Mucosa of stomach (tissue), 1 donor: ENCODE measurements around the gene POLR2F.

ENCODE experiments used
- H3K27me3 ChIP-seq: one replicate; pipeline ENCODE4 v1.7.0; 2013; ENCODE audit warnings: mild to moderate bottlenecking, low read length; ENCODE audit not compliant: control insufficient read depth, insufficient read depth
- H3K36me3 ChIP-seq: one replicate; pipeline ENCODE4 v1.7.0; 2013; ENCODE audit warnings: low read length; ENCODE audit not compliant: control insufficient read depth, insufficient read depth
- H3K4me1 ChIP-seq: one replicate; pipeline ENCODE4 v1.7.0; 2013; ENCODE audit warnings: mild to moderate bottlenecking, low read length; ENCODE audit not compliant: control insufficient read depth, insufficient read depth
- H3K4me3 ChIP-seq: one replicate; pipeline ENCODE4 v1.7.0; 2013; ENCODE audit warnings: low read length
- H3K9ac ChIP-seq: one replicate; pipeline ENCODE4 v1.7.0; 2013; ENCODE audit warnings: mild to moderate bottlenecking, low read length, moderate library complexity
- H3K9me3 ChIP-seq: one replicate; pipeline ENCODE4 v1.7.0; 2013; ENCODE audit warnings: mild to moderate bottlenecking, low read length, moderate library complexity; ENCODE audit not compliant: control insufficient read depth
- donor health status: Pancreatic carcinoma.

The POLR2F gene

DNA sequence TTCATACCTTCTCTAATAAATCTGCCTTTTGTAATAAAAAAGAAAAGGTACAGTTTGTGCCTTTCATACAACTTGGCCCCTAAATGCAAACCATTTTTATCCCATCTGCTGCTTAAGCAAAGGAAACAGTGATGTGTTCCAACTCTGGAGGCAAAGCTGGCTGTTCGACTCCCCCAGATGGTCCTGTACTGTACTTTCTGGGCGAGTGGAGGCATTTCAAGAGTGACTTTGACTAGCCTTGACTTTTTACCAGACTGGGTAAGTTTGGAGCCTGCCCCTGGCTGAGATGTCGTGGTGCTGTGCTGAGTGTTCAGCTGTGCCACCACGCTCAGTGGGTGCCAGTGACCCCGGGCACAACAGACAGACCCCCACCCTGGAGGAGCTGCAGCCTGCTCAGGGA is 37.2 kb upstream of the POLR2F start:
- Histone ChIP-seq H3K9ac (no peak overlapping the region), H3K4me1 (peaks cover 4% of the 10 kb centered on the region), H3K27me3 (no peaks in the 10 kb centered on the region), H3K4me3 (no peak overlapping the region), H3K36me3 (no peaks in the 10 kb centered on the region), H3K9me3 (no peaks in the 10 kb centered on the region)

DNA sequence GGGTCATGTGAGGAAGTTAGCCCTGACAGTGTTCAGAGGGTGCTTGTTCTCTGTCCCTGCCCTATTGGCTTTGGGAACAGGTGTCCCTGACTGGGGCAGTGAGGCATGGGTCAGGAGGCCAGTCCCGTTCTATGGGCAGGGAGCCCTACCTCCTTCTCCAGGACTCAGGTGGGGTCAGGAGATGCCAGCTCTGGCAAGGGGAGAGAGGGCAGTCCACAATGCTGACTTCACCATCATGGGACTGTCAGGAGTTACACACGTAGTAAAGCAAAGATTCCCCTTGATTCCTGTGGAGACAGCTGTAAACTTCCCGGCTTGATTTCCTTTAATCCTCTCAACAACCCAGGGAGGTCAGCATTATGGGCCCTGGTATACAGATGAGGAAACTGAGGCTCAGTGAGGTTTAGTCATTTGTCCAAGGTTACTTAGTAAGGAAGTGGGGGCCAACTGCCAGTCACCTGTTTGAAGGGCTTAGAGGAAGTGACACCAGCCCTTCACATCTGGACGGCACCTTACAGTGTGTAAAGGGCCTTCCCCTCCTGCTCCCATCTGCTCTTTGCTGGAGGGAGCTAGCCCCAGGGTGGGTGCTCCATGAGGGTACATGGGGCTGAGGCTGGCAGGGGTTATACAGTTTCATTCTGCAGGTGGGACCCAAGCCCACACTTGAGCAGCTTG is 35.5 kb upstream of the POLR2F start:
- H3K4me1 ChIP-seq, result no peaks in the 10 kb centered on the region
- no peak overlapping the region for H3K4me3 ChIP-seq
- no peaks in the 10 kb centered on the region for H3K9me3 ChIP-seq
- no peaks in the 10 kb centered on the region for H3K27me3 ChIP-seq
- no peaks in the 10 kb centered on the region for H3K36me3 ChIP-seq
- H3K9ac ChIP-seq, result no peak overlapping the region

DNA sequence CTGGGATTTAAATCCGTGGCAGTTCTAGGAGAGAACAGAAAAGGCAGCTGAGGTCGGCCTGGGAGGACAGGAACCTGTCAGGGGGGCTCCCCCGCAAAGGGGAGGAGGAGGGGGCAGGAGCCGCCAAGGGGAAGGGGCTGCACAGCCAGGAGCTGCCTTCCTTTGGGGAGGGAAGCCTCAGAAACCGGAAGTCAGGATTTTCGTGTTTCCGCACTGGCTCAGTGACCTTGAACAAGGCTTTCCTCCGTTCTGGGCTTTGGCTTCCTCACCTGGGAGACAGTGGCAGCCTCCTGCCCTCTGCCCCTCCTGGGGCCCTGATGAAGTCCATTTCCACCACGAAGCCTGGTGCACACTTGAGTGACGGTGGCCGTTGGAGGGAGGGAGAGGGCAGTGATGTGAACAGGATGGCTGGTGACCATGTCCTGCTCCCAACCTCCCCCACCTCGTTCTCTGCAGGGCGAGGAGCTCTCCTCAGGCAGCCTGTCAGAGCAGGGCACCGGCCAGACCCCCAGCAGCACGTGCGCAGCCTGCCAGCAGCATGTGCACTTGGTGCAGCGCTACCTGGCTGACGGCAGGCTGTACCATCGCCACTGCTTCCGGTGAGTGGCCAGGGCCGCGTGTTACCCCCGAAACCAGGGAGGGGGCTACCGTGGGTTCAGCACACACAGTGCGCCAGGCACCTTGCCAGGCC is 34.8 kb upstream of the POLR2F start:
- peaks cover 6% of the 10 kb centered on the region for H3K4me1 ChIP-seq
- H3K4me3 ChIP-seq, result no peak overlapping the region
- H3K36me3 ChIP-seq, result no peaks in the 10 kb centered on the region
- no peaks in the 10 kb centered on the region for H3K27me3 ChIP-seq
- H3K9me3 ChIP-seq, result no peaks in the 10 kb centered on the region
- no peak overlapping the region for H3K9ac ChIP-seq

DNA sequence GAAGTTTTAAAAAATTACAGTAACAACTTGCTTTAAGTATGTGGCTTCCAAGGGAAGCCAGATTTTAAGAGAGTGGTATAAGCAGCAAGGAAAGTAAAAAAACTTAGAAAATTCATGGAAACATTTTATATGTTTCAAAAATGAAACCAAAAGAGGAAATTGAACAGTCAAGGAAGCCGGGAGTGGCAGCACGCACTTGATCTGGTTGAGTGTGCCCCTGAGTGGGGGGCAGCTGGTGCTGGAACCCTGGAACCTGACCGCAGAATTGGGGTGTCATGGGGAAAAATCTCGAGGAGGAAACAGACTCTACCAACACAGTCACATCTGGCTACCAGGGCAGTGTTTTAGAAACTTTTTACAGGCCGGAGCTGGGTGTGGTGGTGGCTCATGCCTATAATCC is 33.4 kb upstream of the POLR2F start:
- no peak overlapping the region for H3K4me3 ChIP-seq
- no peaks in the 10 kb centered on the region for H3K9me3 ChIP-seq
- no peaks in the 10 kb centered on the region for H3K36me3 ChIP-seq
- no peaks in the 10 kb centered on the region for H3K27me3 ChIP-seq
- no peak overlapping the region for H3K9ac ChIP-seq
- H3K4me1 ChIP-seq, result peaks cover 20% of the 10 kb centered on the region

DNA sequence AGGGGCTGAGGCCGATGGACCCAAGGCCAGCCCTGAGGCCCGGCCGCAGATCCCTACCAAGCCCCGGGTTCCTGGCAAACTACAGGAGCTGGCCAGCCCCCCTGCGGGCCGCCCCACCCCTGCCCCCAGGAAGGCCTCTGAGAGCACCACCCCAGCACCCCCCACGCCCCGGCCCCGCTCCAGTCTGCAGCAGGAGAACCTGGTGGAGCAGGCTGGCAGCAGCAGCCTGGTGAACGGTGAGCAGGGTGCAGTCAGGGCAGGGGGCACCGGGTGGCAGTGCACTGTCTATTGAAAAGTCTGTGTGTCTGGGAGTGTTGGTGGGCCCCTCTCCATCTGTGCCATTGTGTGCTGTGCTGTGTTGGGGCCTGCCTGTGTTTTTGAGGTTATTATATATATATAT is 31.3 kb upstream of the POLR2F start:
- peaks cover 8% of the 10 kb centered on the region for H3K36me3 ChIP-seq

DNA sequence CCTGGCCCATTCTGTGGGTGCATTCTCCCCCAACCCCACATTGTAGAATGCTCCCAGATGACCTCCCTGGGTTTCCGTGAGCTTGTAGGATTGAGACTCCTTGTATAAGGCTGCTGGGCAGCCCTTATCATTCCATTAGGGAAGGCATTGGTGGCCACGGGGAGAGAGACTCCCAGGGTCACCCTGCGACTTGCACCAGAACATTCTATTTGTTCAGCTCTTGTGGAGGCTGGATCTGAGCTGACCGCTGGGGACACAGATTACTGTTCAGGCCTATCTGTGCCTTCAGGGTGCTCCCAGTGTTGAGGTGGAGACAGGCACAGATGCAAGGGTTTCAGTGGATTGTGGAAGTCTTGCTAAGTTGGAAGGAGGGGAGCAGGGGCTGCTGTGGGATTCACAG is 29.6 kb upstream of the POLR2F start:
- Histone ChIP-seq H3K4me1 (peaks cover 23% of the 10 kb centered on the region), H3K9me3 (no peaks in the 10 kb centered on the region), H3K36me3 (peaks cover 8% of the 10 kb centered on the region), H3K4me3 (no peak overlapping the region), H3K27me3 (no peaks in the 10 kb centered on the region), H3K9ac (no peak overlapping the region)

More for the DNA sequence above, 31.3 kb upstream of the POLR2F start:
- H3K4me1 ChIP-seq, result peaks cover 23% of the 10 kb centered on the region
- H3K27me3 ChIP-seq, result no peaks in the 10 kb centered on the region
- H3K9me3 ChIP-seq, result no peaks in the 10 kb centered on the region
- H3K4me3 ChIP-seq, result no peak overlapping the region
- no peak overlapping the region for H3K9ac ChIP-seq

DNA sequence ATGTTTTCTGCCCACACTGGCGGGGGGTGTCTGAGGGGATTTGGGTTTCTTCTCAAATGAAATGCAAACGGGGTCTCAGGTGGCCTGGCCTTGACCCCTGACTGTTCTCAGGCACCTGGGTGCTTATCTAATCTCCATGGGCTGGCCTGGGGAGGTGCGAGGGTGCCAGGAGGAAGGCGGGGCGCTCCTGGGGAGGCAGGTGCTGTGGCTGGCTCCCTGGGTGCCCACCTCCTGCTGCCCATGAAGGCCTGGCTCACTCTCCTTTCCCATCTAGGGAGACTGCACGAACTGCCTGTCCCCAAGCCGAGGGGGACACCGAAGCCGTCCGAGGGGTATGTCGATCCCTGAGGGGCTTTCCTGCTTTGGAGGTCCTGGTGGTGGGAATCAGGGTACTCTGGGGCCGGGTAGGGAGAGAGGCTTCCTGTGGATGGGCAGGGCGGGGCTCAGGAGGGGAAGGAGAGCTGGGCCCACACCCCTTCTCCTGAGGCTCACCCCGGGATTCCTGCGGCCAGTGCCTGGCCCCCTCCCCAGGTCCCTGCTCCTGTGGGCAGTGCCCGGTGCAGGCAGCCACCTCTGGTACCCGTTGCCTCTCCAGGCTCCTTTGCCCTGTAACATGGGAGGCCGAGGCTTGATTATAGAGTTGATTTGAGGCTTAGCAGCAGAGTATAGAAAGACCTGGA is 29.0 kb upstream of the POLR2F start:
- H3K9ac ChIP-seq, result peak overlapping the region; percentile 17
- H3K36me3 ChIP-seq, result peaks cover 8% of the 10 kb centered on the region
- peaks cover 29% of the 10 kb centered on the region for H3K4me1 ChIP-seq
- no peak overlapping the region for H3K4me3 ChIP-seq
- no peaks in the 10 kb centered on the region for H3K9me3 ChIP-seq
- no peaks in the 10 kb centered on the region for H3K27me3 ChIP-seq

DNA sequence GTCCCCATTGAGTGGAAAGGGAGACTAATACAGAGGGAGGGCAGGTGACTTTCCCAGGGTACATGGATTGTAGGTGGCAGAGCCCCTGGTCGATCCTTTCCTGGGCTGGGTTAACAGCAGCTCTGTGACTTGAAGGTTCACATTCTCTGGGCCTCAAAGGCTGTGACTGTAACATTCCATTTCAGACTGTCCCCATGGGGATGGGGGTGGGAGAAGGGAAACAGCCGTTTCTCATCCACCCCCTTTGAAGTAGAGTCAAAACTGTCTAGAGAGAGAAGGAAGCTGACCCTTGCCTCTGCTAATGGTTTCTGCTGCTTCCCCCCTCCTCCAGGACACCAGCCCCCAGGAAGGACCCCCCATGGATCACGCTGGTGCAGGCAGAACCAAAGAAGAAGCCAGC is 28.2 kb upstream of the POLR2F start:
- H3K4me1 ChIP-seq, result peaks cover 37% of the 10 kb centered on the region
- H3K4me3 ChIP-seq, result no peak overlapping the region
- H3K9ac ChIP-seq, result no peak overlapping the region
- H3K9me3 ChIP-seq, result no peaks in the 10 kb centered on the region
- H3K36me3 ChIP-seq, result peaks cover 8% of the 10 kb centered on the region
- H3K27me3 ChIP-seq, result no peaks in the 10 kb centered on the region

DNA sequence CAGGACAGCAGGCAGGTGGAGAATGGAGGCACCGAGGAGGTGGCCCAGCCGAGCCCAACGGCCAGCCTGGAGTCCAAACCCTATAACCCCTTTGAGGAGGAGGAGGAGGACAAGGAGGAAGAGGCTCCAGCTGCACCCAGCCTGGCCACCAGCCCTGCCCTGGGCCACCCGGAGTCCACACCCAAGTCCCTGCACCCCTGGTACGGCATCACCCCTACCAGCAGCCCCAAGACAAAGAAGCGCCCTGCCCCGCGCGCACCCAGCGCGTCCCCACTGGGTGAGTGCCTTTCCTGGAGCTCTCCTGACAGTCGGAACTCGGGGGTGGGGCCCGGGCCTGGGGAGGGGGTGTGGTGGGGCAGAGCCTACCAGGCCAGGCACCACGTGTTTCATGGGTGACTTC is 27.7 kb upstream of the POLR2F start:
- no peak overlapping the region for H3K9ac ChIP-seq
- H3K36me3 ChIP-seq, result peaks cover 8% of the 10 kb centered on the region
- peaks cover 41% of the 10 kb centered on the region for H3K4me1 ChIP-seq
- no peaks in the 10 kb centered on the region for H3K9me3 ChIP-seq
- no peak overlapping the region for H3K4me3 ChIP-seq
- H3K27me3 ChIP-seq, result no peaks in the 10 kb centered on the region

DNA sequence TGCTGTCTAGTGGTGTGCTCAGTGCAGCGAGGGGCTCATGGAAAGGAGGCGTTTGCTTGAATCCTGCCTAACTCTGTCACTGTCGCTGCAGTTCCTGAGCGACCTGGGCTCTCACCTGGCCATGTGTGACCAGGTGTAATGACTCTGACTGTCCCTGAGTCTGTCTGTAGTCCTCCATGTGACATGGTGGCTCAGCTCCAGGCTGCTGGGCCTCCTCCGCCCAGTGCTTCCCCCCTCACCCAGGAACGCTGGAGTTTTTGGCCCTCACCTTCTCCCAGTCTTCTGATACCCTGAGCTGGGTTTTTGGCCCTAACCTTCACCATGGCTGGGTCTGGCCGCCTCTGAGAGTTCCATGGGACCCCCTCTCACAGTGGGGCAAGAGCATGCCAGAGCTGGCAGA is 27.1 kb upstream of the POLR2F start:
- Histone ChIP-seq H3K4me1 (peaks cover 45% of the 10 kb centered on the region), H3K4me3 (no peak overlapping the region), H3K9ac (no peak overlapping the region), H3K36me3 (peaks cover 8% of the 10 kb centered on the region), H3K9me3 (no peaks in the 10 kb centered on the region), H3K27me3 (no peaks in the 10 kb centered on the region)

DNA sequence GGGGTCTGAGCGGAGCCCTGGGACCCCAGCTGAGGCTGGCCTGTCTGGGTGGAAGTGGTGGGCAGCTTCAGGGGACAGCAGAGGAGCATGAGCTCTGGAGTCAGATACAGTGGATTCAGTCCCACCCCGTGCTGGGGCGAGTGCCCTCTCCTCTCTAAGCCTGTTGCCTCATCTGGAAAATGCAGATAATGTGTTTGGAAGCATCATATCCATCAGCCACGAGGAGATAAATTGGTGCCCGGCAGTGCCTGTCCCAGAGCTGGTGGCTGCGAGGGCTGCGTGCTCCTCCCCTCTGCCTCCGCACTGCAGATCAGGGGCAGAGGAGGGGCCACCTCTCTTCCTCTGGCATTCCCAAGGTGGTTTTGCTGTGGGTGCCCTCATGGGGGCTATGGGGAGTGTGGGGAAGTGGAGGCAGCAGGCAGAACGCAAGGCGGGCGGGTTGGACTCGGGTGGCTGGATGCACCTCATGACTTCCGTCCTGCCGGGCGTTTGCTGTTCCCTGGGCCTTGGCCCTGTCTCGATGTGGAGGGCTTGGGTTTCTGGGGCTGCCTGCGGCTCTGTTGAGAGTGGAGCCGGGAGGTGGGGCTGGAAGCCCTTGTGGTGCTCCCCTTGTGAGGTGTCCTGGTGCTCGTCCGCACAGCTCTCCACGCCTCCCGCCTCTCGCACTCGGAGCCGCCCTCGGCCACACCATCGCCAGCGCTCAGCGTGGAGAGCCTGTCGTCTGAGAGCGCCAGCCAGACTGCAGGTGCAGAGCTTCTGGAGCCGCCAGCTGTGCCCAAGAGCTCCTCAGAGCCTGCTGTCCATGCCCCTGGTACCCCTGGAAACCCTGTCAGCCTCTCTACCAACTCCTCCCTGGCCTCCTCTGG is 26.5 kb upstream of the POLR2F start:
- H3K36me3 ChIP-seq, result peaks cover 8% of the 10 kb centered on the region
- H3K9me3 ChIP-seq, result no peaks in the 10 kb centered on the region
- H3K4me1 ChIP-seq, result peaks cover 51% of the 10 kb centered on the region
- no peaks in the 10 kb centered on the region for H3K27me3 ChIP-seq
- H3K9ac ChIP-seq, result no peak overlapping the region
- no peak overlapping the region for H3K4me3 ChIP-seq

DNA sequence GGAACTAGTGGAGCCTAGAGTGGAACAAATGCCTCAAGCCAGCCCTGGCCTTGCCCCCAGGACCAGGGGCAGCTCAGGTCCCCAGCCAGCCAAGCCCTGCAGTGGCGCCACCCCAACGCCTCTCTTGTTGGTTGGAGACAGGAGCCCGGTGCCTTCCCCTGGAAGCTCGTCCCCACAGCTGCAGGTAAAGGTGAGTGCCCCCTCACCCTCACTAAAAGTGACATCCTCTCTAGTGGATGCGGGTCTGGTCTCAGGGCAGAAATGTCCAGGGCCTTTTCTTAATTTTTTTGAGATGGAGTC is 25.9 kb upstream of the POLR2F start:
- no peak overlapping the region for H3K4me3 ChIP-seq
- no peaks in the 10 kb centered on the region for H3K9me3 ChIP-seq
- peaks cover 8% of the 10 kb centered on the region for H3K36me3 ChIP-seq
- H3K27me3 ChIP-seq, result no peaks in the 10 kb centered on the region
- H3K4me1 ChIP-seq, result peaks cover 56% of the 10 kb centered on the region
- H3K9ac ChIP-seq, result no peak overlapping the region
